WTC11 (cell line): ENCODE data around the gene NPB.

Source experiments
- CREB1 ChIP-seq: sonication (generic); formaldehyde crosslinking; IDR thresholded peaks from 2 replicates; pipeline ENCODE4 v1.8.0; 2023; ENCODE audit warnings: mild to moderate bottlenecking, missing genetic modification reagents
- JUN ChIP-seq: sonication (generic); formaldehyde crosslinking; IDR thresholded peaks from 2 replicates; pipeline ENCODE4 v1.8.0; 2023; ENCODE audit warnings: mild to moderate bottlenecking, missing genetic modification reagents
- NFE2L1 ChIP-seq: sonication (generic); formaldehyde crosslinking; IDR thresholded peaks from 2 replicates; pipeline ENCODE4 v1.8.1; 2023; ENCODE audit warnings: missing genetic modification reagents
- SP1 ChIP-seq: sonication (generic); formaldehyde crosslinking; conservative IDR thresholded peaks from 2 replicates; pipeline ENCODE4 v1.8.1; 2022; ENCODE audit warnings: missing genetic modification reagents
- STAT6 ChIP-seq: sonication (generic); formaldehyde crosslinking; conservative IDR thresholded peaks from 2 replicates; pipeline ENCODE4 v1.8.1; 2023; ENCODE audit warnings: mild to moderate bottlenecking, low read depth, missing genetic modification reagents, moderate library complexity
- TEAD1 ChIP-seq: sonication (generic); formaldehyde crosslinking; IDR thresholded peaks from 2 replicates; pipeline ENCODE4 v1.8.0; 2022; ENCODE audit warnings: mild to moderate bottlenecking, missing genetic modification reagents
- TP53 ChIP-seq: sonication (generic); formaldehyde crosslinking; IDR thresholded peaks from 2 replicates; pipeline ENCODE4 v1.8.1; 2023; ENCODE audit warnings: mild to moderate bottlenecking, missing genetic modification reagents
- TF ChIP-seq, protein P1 (sequence below): sonication (generic); formaldehyde crosslinking; IDR thresholded peaks from 2 replicates; pipeline ENCODE4 v1.8.1; 2022; ENCODE audit warnings: low read depth, missing genetic modification reagents, borderline replicate concordance
- TF ChIP-seq, protein P2 (sequence below): fragments of 200-600 bp; IDR thresholded peaks from 2 replicates; pipeline ENCODE4 v1.8.0; 2022; ENCODE audit warnings: antibody characterized with exemption

GRCh38 chr17:81899514-81900166 is 2.4 kb upstream of the NPB start:
- TF ChIP-seq NFE2L1 (CRISPR knock-in tag) (no peak), SP1 (CRISPR knock-in tag) (no peak), CREB1 (no peak), STAT6 (CRISPR knock-in tag) (no peak), JUN (no peak), TP53 (CRISPR knock-in tag) (no peak), TEAD1 (CRISPR knock-in tag) (no peak)
- TF ChIP-seq, protein P1, sequence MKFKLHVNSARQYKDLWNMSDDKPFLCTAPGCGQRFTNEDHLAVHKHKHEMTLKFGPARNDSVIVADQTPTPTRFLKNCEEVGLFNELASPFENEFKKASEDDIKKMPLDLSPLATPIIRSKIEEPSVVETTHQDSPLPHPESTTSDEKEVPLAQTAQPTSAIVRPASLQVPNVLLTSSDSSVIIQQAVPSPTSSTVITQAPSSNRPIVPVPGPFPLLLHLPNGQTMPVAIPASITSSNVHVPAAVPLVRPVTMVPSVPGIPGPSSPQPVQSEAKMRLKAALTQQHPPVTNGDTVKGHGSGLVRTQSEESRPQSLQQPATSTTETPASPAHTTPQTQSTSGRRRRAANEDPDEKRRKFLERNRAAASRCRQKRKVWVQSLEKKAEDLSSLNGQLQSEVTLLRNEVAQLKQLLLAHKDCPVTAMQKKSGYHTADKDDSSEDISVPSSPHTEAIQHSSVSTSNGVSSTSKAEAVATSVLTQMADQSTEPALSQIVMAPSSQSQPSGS: no peak
- TF ChIP-seq, protein P2, sequence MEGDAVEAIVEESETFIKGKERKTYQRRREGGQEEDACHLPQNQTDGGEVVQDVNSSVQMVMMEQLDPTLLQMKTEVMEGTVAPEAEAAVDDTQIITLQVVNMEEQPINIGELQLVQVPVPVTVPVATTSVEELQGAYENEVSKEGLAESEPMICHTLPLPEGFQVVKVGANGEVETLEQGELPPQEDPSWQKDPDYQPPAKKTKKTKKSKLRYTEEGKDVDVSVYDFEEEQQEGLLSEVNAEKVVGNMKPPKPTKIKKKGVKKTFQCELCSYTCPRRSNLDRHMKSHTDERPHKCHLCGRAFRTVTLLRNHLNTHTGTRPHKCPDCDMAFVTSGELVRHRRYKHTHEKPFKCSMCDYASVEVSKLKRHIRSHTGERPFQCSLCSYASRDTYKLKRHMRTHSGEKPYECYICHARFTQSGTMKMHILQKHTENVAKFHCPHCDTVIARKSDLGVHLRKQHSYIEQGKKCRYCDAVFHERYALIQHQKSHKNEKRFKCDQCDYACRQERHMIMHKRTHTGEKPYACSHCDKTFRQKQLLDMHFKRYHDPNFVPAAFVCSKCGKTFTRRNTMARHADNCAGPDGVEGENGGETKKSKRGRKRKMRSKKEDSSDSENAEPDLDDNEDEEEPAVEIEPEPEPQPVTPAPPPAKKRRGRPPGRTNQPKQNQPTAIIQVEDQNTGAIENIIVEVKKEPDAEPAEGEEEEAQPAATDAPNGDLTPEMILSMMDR: no peak
